Effector CD4-positive, alpha-beta T cell (primary cell): Measurements from ENCODE around the gene IDNK.
A peak's percentile ranks its signal among the peaks of the same experiment; 100 is the strongest.

Source experiments
- DNase-seq: peaks from one replicate; pipeline ENCODE4 v3.0.0-alpha.2; 2020

Gene IDNK

DNA sequence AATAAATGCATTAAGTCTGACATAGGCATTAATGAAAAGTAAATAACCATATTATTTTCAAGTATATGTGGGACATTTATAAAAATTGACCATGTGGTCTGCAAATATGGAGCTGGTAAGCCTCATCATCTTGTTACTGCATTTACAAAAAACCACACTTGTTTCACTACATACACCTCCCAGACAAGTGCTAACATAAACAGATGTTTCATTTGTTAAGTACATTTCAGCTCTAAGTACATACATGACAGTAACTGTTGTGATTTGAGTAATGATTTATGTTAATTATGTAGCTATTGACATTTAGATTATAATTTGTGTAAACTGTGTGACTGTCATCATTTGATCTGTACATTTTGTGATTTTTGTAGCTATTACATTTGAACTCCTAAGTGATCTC, 13.9 kb downstream of the IDNK start:
- DNase-seq: no peak

DNA sequence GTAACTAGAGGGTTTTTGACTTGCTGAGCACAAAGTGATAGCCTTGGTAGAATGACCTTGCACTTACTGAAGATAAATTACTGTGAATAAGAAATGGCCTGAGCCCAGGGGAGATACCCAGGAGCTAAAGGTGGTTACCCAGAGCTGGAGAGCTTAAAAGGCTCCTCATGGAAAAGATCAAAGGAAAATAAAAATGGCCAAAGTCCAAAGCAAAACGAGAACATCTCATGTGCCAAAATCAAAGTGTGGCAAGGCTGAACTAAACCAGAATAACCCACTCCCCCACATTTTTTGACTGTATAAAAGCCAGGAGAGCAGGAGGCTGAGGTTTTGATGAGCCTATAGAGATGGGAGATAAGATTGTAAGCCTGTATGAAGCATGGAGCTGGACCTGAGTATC, 14.4 kb downstream of the IDNK start:
- DNase-seq: no peak

DNA sequence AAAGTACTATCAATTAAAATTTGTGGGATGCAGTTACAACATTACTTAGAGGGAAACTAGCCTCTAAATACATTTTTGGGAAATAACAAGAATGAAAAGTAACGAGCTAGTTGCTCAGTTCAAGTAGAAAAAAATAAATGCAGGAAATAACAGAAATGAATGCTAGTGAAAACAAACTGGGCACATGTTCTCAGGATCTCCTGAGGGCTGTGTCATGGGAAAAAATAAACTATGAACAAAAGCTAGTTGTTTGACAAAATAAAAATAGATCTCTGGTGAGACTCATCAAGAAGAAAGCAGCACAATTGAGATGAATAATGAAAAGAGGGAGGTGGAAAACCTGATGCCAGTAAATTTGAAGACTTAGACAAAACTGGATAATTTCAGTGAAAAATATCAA, 16.3 kb downstream of the IDNK start:
- DNase-seq: no peak

DNA sequence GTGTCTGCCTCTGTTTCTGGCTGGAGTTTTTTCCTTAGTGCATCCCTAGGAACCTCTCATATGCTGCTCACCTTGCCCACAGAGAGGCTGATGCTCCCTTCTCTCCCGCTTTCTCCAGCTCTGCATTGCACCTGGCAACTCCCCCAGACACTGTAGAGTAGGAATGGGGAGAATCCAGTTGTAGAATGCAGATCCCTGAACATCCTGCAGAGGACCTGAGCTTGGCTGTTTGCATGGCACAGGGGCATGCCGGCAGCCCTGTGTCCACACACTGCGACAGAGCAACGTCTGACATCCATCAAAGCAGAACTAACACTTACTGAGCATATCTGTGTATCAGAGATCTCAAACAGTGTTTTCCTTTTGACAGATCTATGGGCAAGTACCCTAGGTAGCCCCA, 19.9 kb downstream of the IDNK start:
- no peak for DNase-seq

GRCh38 chr9:83646500-83647239, 23.7 kb downstream of the IDNK start:
- no peak for DNase-seq

DNA sequence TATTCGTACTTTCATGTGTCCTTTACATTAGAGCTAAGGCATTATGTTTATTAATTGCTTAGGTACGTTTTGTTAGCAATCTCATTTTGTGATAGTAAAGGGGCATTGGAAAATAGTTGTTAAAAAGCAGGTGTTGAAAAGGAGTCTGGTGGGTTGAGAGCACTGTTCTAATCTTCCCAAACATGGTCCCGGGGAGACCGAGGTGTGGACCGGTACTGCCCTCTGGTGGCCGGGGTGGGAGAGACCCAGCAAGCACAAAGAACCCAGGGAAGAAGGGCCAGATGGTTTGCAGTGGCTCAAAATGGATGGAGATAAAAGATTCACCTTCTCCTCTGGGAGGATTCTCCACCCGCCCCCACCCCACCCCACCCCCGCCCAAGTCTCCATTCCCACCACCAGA, 26.1 kb downstream of the IDNK start:
- peak; percentile 73 for DNase-seq

- DNase-seq: no peak
These were observed 26.6 kb downstream of the IDNK start for GRCh38 chr9:83649515-83649914.

- DNase-seq: no peak
These were observed 28.6 kb downstream of the IDNK start for GRCh38 chr9:83651558-83651957.

DNA sequence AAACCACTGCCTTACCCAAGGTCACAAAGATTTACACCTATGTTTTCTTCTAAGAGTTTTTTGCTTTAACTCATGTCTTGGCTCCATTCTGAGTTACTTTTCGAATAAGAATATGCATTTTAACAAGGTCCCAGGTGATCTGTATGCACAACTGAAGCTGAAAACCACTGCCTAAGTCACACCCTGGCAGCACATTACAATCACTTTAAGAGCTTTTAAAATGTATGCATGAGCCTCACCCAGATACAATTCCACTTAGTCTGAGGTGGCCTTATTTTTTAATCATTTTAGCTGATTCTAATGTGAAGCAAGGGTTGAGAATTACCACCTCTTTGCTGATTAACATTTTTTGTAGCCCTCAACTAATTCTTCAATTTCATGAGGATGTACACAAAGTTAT, 29.5 kb downstream of the IDNK start:
- DNase-seq: no peak

DNA sequence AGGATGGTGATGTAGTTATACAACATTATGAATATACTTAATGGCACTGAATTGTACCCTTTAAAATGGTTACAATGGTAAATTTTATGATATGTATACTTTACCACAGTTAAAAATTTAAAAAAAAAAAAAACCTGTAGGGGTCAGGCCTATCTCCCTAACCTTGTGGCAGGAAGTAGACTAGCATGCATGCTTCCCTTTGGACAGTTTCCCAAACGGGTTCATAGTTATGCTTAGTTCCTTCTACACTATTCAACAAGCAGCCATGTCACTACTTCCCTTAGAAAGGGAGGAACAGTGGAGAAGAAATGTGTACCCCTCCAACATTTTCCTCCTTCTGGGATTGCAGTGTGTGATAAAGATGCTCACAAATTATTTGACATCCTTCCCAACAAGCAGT, 32.5 kb downstream of the IDNK start:
- no peak for DNase-seq

DNA sequence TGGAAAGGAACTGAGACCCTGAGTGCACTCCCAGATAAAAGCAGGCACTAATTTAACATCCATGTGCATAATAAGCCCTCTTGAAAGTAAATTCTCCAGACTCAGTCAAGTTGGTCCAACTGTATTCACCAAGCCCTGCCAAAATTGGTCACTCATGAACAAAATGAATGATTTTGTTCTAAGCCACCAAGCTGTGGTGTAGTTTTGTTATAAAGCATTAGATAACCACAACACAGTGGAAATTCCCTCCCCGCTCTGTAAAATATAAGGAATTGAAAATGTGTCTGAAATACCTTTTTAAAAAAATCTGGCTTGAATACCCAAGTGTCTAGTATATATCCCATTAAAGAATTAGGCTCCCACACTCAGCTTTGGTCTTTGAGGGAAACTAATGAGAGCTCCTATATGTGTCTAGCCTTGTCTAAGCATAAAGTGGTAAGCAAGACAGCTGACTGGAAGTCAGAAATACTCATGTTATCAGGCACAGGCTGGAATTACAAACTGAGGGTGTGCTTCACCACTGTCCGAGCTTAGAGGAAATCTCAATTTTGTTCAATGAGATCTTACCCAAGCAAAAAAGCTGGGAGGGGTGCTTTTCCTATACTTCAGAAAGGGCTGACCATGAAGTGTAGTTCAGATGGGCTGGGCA, 33.2 kb downstream of the IDNK start:
- no peak for DNase-seq

- no peak for DNase-seq
These were observed 34.0 kb downstream of the IDNK start for GRCh38 chr9:83656952-83657351.

DNA sequence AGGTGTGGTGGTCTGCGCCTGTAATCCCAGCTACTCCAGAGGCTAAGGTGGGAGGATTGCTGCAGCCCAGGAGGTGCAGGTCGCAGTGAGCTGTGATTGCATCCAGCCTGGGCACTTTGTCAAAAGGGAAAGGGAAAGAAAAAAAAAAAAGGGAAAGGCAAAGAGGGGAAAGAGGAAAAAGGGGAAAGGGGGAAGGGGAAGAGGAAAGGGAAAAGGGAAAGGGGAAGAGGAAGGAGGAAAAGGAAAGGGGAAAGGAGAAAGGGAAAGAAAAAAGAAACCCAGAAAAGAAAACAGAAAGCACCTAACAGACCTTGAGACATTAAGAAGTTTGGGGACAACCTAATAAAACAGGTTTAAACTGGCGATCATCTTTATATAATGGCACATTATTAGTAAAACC, 40.0 kb downstream of the IDNK start:
- no peak for DNase-seq

GRCh38 chr9:83665580-83666200, 42.7 kb downstream of the IDNK start:
- no peak for DNase-seq

DNA sequence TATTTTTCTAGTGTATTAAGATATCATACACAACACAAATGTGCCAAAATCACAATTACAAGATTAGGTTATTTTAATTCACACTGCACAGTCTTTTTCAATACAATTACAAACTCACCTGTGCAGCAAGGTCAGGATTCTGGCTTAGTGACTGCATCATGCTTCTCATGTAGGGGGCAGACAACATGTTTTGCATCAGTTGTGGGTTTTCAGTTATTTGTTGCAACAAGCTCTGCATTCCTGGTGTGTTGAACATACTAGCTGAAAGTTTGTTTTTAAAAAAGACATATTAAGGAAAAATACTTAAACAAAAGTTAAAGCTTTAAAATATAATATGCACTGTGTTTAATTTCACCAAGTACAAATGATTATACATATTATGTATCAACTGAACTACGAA, 46.1 kb downstream of the IDNK start:
- no peak for DNase-seq

- DNase-seq: no peak
These were observed 47.4 kb downstream of the IDNK start for GRCh38 chr9:83670381-83670780.

DNA sequence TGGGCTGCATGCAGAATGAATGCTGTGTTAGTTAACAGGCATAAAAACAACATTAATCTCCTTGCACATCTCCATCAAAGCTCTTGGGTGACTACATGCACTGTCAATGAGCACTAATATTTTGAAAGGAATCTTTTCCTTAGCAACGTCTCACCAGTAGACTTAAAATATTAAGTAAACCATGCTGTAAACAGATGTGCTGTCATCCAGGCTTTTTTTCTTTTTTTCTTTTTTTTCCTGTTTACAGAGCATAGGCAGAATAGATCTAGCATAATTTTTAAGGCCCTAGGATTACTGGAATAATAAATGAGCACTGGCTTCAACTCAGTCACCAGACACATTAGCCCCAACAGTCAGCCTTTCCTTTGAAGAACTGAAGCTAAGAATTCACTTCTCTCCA, 48.5 kb downstream of the IDNK start:
- DNase-seq: no peak

GRCh38 chr9:83675466-83675865, 52.5 kb downstream of the IDNK start:
- no peak for DNase-seq

- DNase-seq: no peak
These were observed 54.7 kb downstream of the IDNK start for GRCh38 chr9:83677596-83677995.

- DNase-seq: no peak
These were observed 57.3 kb downstream of the IDNK start for GRCh38 chr9:83680233-83680632.

DNA sequence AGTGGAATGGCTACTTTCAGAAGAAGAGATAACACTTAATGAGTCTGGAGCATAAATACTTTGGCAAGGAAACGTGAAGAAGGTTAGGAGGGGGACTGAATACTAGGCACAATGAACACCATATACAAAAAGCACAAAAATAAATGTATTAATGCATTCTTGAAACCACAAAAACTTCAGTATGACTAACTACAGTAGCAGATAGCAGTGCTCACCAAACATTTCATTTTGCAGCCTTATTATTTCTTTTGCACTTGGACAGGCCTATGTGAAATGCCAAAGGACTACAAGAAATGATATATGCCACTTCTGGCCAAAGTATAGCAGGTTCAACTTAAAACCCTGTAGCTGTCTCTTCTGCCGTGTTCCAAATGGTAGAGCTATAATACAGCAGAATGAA, 58.5 kb downstream of the IDNK start:
- DNase-seq: no peak

DNA sequence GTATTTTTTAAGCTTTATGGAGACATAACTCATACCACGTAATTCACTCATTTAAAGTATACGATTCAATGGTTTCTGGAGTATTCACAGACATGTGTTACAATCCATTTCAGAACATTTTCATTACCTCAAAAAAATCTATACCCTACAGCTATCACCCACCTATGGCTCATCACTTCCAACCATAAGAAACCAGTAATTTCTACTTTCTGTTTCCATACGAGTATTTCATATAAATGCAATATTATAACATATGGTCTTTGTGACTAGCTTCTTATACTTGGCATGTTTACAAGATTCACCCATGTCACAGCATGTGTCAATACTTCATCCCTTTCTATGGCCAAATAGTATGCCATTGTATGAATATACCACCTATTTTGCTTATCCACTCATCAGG, 66.0 kb downstream of the IDNK start:
- no peak for DNase-seq

DNA sequence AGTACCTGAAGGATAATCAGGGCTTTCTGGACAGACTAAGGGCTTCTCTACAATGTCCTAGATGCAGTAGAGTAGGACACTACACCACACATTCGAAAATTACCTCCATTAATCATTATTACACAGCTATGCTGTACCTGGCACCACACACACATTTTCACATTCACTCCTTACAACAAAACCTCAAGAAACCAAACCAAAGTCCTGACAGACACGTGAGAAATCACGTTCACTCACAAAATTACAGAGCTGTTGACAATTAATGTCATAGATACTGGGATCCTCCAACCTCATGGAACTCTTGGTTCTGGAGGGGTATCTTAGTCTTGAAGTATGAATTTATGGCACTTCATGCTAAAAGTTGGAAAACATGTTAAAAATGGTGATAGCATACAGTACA, 68.5 kb downstream of the IDNK start:
- DNase-seq: no peak
